ENCODE results near the gene GJC1. TPM values are rescaled to one million over a fixed set of nuclear protein-coding genes. Genes with fewer than 3 reads are reported as not detected.

Gene GJC1
- polyA plus RNA-seq, 1 of the 3 experiments (the other 2 are of a cell fraction) = 15.2 TPM

- WGBS (ENCODE audit: low lambda C conversion rate) = 96% methylated on average over 11 of the region's 11 CpGs
- no peaks in the 10 kb centered on the region for H3K27me3 ChIP-seq (ENCODE audit: insufficient read depth)
- H3F3A ChIP-seq (replicated peaks; ENCODE audit: insufficient read depth) = peaks cover 39% of the 10 kb centered on the region
- no peak overlapping the region for H3K27ac ChIP-seq (ENCODE audit: low read depth in 2 of 2, low read length in 1 of 2)
- peaks cover 0 to 12% of the 10 kb centered on the region in 2 experiments; a peak in 2 of 4 replicates for H3K4me1 ChIP-seq (ENCODE audit: control insufficient read depth in 1 of 2, insufficient read depth in 2 of 2, low read depth in 1 of 2, low read length in 1 of 2)
- no peak overlapping the region for H3K4me2 ChIP-seq
- H3K36me3 ChIP-seq (replicated peaks in 1 of 2; ENCODE audit: control insufficient read depth in 1 of 2, insufficient read depth in 2 of 2, low read length in 1 of 2) = peaks cover 0 to 51% of the 10 kb centered on the region in 2 experiments
- no peak overlapping the region for H3K4me3 ChIP-seq (ENCODE audit: low read depth in 2 of 2, low read length in 1 of 2)
- H3K9ac ChIP-seq = no peak overlapping the region
- POLR2A ChIA-PET = no interaction called here
- no peaks in the 10 kb centered on the region for H4K20me1 ChIP-seq (ENCODE audit: insufficient read depth)
- H3K9me2 ChIP-seq = no peaks in the 10 kb centered on the region
- no peaks in the 10 kb centered on the region for H3K9me3 ChIP-seq
- CTCF ChIA-PET = interaction anchor here (0.9 to 3.8 kb wide), 6 partner anchors 11 to 81 kb away, joined by 3 to 26 read pairs (median 4); no protein-coding TSS in a partner anchor
- H3K79me2 ChIP-seq (ENCODE audit: insufficient read depth) = peaks cover 47% of the 10 kb centered on the region
- DNase-seq = no peak
- TF ChIP-seq MXI1 (IDR thresholded peaks at IDR 0.05; ENCODE audit: low read depth, low read length) (no peak), SIN3A (IDR thresholded peaks at IDR 0.05; ENCODE audit: borderline replicate concordance, low read depth, low read length) (no peak), EZH2phosphoT487 (IDR thresholded peaks at IDR 0.05; ENCODE audit: borderline replicate concordance, low read depth) (no peak), RFX5 (IDR thresholded peaks at IDR 0.05; ENCODE audit: low read length) (no peak), PBX3 (IDR thresholded peaks at IDR 0.05) (no peak), YY1 (IDR thresholded peaks at IDR 0.05; ENCODE audit: low read depth) (no peak), TAF1 (IDR thresholded peaks at IDR 0.05; ENCODE audit: borderline replicate concordance, low read depth, low read length) (no peak), FOXM1 (IDR thresholded peaks at IDR 0.05; ENCODE audit: low read depth) (no peak), FOXJ3 (CRISPR knock-in tag; IDR thresholded peaks at IDR 0.05) (no peak)
- H2AFZ ChIP-seq (ENCODE audit: low read depth) = no peak overlapping the region
Measured at GRCh38 chr17:44797802-44798201, 32.3 kb downstream of the GJC1 start.

- no peak overlapping the region for H3K9ac ChIP-seq
- H3K4me1 ChIP-seq (ENCODE audit: control insufficient read depth in 1 of 2, insufficient read depth in 2 of 2, low read depth in 1 of 2, low read length in 1 of 2) = peaks cover 0 to 12% of the 10 kb centered on the region in 2 experiments; a peak in 1 of 4 replicates
- H3K27ac ChIP-seq (ENCODE audit: low read depth in 2 of 2, low read length in 1 of 2) = peak overlapping the region in 1 of 2 experiments; percentile 78; a peak in 1 of 4 replicates
- ChIA-PET CTCF (interaction anchor here (3.0 to 3.8 kb wide), 2 partner anchors 18 to 22 kb away, joined by 12 to 26 read pairs; no protein-coding TSS in a partner anchor), POLR2A (no interaction called here)
- no peak overlapping the region for H3K4me3 ChIP-seq (ENCODE audit: low read depth in 2 of 2, low read length in 1 of 2)
- WGBS (ENCODE audit: low lambda C conversion rate) = 96% methylated on average over 9 of the region's 9 CpGs
- H3K4me2 ChIP-seq = no peak overlapping the region
- H3K27me3 ChIP-seq (ENCODE audit: insufficient read depth) = no peaks in the 10 kb centered on the region
- H3F3A ChIP-seq (replicated peaks; ENCODE audit: insufficient read depth) = peaks cover 39% of the 10 kb centered on the region
- no peaks in the 10 kb centered on the region for H3K9me3 ChIP-seq
- peaks cover 0 to 41% of the 10 kb centered on the region in 2 experiments for H3K36me3 ChIP-seq (replicated peaks in 1 of 2; ENCODE audit: control insufficient read depth in 1 of 2, insufficient read depth in 2 of 2, low read length in 1 of 2)
- no peak for DNase-seq
- H3K79me2 ChIP-seq (ENCODE audit: insufficient read depth) = peaks cover 36% of the 10 kb centered on the region
- no peaks in the 10 kb centered on the region for H3K9me2 ChIP-seq
- no peak overlapping the region for H2AFZ ChIP-seq (ENCODE audit: low read depth)
- TF ChIP-seq USF1 (IDR thresholded peaks at IDR 0.05; ENCODE audit: borderline replicate concordance, low read depth) (no peak), RFX5 (IDR thresholded peaks at IDR 0.05; ENCODE audit: low read length) (no peak), GATA2 (CRISPR knock-in tag; IDR thresholded peaks at IDR 0.05) (no peak), SIN3A (IDR thresholded peaks at IDR 0.05; ENCODE audit: borderline replicate concordance, low read depth, low read length) (no peak), USF2 (IDR thresholded peaks at IDR 0.05; ENCODE audit: borderline replicate concordance, low read depth, low read length) (no peak), RAD21 (IDR thresholded peaks at IDR 0.05; ENCODE audit: low read length) (no peak), EP300 (IDR thresholded peaks at IDR 0.05; ENCODE audit: borderline replicate concordance in 1 of 2, low read depth in 1 of 2, low read length in 1 of 2) (no peak), SMC3 (IDR thresholded peaks at IDR 0.05; ENCODE audit: low read depth, low read length) (no peak), GABPA (IDR thresholded peaks at IDR 0.05; ENCODE audit: low read depth) (no peak), ZBTB33 (IDR thresholded peaks at IDR 0.05; ENCODE audit: borderline replicate concordance, low read depth) (no peak), CTCF (IDR thresholded peaks at IDR 0.05) (no peak)
- H4K20me1 ChIP-seq (ENCODE audit: insufficient read depth) = no peaks in the 10 kb centered on the region
Measured at GRCh38 chr17:44796731-44797130, 33.4 kb downstream of the GJC1 start.
